GM12872 (cell line): ENCODE measurements around the gene CLDND2.

Source experiments
- TF ChIP-seq, protein P1 (sequence below): IDR thresholded peaks from 3 replicates; pipeline ENCODE4 v1.5.1; 2011; ENCODE audit warnings: low read depth, mild to moderate bottlenecking, low read length, moderate library complexity; ENCODE audit not compliant: insufficient read depth

CLDND2 gene

GRCh38 chr19:51339687-51340656 is 28.8 kb downstream of the CLDND2 start:
- TF ChIP-seq, protein P1, sequence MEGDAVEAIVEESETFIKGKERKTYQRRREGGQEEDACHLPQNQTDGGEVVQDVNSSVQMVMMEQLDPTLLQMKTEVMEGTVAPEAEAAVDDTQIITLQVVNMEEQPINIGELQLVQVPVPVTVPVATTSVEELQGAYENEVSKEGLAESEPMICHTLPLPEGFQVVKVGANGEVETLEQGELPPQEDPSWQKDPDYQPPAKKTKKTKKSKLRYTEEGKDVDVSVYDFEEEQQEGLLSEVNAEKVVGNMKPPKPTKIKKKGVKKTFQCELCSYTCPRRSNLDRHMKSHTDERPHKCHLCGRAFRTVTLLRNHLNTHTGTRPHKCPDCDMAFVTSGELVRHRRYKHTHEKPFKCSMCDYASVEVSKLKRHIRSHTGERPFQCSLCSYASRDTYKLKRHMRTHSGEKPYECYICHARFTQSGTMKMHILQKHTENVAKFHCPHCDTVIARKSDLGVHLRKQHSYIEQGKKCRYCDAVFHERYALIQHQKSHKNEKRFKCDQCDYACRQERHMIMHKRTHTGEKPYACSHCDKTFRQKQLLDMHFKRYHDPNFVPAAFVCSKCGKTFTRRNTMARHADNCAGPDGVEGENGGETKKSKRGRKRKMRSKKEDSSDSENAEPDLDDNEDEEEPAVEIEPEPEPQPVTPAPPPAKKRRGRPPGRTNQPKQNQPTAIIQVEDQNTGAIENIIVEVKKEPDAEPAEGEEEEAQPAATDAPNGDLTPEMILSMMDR = peak; percentile 28; the same call in 1 of the 3 replicates

DNA sequence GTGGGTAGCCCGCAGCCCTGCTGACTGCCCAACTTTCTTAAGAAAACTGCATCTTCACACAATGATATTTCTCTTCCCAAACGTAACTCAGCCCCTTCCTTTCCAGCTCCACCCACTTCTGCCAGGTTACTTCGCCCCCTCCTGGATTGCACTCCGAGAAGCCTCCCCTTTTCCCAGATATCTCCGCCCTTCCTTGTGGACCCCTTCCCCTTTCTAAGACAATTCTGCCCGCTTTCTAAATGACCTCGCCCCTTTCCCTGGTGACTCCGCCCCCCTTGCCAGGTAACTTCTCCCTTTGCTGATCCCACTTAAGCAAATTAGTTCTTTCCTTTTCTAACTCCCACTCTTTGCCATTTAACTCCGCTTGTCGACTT is 29.5 kb downstream of the CLDND2 start:
- TF ChIP-seq, protein P1 = no peak

- TF ChIP-seq, protein P1 = peak; percentile 82
Measured at GRCh38 chr19:51338563-51339312, 30.1 kb downstream of the CLDND2 start.

DNA sequence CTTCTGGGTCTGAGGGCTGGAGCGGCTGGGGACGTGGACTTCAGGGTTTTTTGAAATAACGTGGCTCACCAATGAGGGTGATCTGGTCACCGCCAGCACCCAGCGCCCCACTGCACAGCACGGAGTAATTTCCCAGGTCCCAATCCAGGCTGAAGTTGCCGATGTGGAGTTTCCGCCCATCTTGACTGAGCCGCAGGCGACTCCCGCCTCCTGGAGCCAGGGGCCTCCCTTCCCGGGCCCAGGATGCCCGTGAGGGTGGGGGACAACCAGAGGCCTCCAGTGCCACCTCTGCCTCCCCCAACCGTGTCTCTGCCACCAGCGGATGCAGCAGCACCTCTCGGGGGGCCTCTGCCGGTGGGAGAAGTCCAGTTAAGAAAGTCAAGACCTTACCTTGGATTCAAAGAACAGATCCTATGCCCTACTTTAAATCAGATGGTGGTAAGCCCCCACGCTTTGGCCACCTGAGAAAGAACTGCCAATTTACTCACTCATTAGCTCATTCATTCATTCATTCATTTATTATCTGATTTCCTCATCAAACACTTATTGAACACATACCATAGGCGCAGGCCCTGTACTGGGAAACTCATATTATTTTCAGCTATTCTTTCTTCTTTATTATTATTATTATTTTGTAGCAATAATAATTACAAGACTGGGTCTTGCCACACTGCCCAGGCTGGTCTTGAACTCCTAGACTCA is 30.8 kb downstream of the CLDND2 start:
- TF ChIP-seq, protein P1 = no peak

DNA sequence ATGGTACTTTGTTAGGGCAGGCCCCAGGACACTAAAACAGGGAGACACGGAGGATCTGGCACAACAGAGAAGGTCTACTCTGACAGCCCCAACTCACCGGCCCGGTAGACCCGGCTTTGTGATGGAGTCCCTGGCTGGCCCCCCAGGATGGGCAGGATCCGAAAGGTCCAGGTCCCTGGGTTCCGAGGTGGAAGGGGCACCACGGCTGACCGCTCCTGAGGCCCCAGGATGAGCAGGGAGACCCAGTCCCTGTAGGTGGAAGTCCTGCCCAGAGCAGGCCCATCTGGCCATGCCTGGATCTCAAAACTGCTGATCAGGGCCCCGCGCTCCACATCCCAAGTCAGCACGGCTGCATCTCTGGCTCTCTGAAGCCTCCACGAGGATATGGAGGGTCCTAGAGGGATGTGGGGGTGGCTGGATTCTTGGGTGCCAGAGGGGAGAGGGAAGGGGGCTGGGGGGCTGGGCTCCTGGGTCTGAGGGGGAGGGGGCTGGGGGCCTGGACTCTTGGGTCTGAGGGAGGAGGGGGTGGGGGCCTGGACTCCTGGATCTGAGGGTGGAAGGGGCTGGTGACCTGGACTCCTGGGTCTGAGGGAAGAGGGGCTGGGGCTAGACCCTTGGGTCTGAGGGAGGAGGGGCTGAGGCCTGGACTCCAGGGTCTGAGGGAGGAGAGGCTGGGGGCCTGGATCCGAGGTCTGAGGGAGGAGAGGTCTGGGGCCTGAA is 31.5 kb downstream of the CLDND2 start:
- TF ChIP-seq, protein P1 = no peak

DNA sequence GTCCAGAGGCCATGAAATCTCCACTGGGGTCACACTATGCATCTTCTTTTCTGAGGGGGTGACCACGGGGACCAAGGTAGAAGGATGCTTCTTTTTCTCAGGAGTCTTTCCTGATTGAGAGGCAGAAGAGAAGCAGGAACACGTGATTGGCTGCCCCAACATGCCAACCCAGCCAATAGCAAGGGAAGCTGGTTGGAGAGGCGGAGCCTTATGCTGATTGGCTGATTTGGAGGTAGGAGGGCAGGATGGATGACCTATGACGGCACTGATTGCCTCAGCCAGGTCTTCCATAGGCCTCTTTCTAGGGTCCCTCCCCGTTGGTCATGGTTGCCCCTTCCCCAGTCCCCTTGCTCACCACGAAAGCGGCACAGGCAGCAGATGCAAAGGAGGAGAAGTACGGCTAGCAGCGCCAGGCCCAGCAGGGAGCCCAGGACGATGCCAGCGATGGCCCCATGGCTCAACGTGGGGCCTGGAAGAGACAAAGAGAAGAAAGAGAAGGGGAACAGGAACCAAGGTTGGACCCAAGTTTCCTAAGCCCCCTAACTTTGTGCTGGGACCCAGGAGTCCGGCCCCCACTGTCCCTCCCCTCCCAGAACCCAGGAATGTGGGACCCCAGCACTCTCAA is 34.9 kb downstream of the CLDND2 start:
- TF ChIP-seq, protein P1 = no peak
